Upper lobe of right lung (tissue), 1 donor: ENCODE measurements around the gene CANT1. TPM values are rescaled to one million over a fixed set of nuclear protein-coding genes. Genes with fewer than 3 reads are reported as not detected.

Experiments used
- ATAC-seq: fragments of 200-7000 bp; cut with Tn5 transposase; one replicate; pipeline ENCODE4 v1.9.1; 2020; ENCODE audit warnings: mild to moderate bottlenecking, moderate library complexity
- DNase-seq: peaks from one replicate; pipeline ENCODE4 v3.0.0-alpha.2; 2020
- H3K27ac ChIP-seq: fragments of 200-600 bp; one replicate; pipeline ENCODE4 v1.8.0; 2022
- H3K27me3 ChIP-seq: fragments of 200-600 bp; one replicate; pipeline ENCODE4 v1.8.0; 2022; ENCODE audit warnings: mild to moderate bottlenecking
- H3K36me3 ChIP-seq: fragments of 200-600 bp; one replicate; pipeline ENCODE4 v1.8.0; 2022
- H3K4me1 ChIP-seq: fragments of 200-600 bp; one replicate; pipeline ENCODE4 v1.8.0; 2022
- H3K4me3 ChIP-seq: fragments of 200-600 bp; one replicate; pipeline ENCODE4 v1.8.0; 2022; ENCODE audit warnings: mild to moderate bottlenecking
- H3K9me3 ChIP-seq: fragments of 200-600 bp; one replicate; pipeline ENCODE4 v1.8.0; 2022
- intact Hi-C: fragments of 100-400 bp; cut with DNase I; formaldehyde crosslinking; loops from one replicate; pipeline ENCODE4 v1.11.0; 2022
- total RNA-seq: library from RNA; stranded (reverse); fragmentation: NEBNext Ultra II Directional; extraction: Animal tissue kit (Norgen Biotek cat#: 25700); gene quantifications from one replicate; pipeline ENCODE4 v1.2.1, GENCODE V29; 2021
- TF ChIP-seq, protein P1 (sequence below): fragments of 200-600 bp; IDR thresholded peaks from one replicate; pipeline ENCODE4 v1.8.0; 2022; ENCODE audit warnings: antibody characterized with exemption
- donor health status: DM: no; HTN: yes; CAD: no; lungs with severe emphysema.

The CANT1 gene
- total RNA-seq, 1 donor from 2014 or later: 59.6 TPM

DNA sequence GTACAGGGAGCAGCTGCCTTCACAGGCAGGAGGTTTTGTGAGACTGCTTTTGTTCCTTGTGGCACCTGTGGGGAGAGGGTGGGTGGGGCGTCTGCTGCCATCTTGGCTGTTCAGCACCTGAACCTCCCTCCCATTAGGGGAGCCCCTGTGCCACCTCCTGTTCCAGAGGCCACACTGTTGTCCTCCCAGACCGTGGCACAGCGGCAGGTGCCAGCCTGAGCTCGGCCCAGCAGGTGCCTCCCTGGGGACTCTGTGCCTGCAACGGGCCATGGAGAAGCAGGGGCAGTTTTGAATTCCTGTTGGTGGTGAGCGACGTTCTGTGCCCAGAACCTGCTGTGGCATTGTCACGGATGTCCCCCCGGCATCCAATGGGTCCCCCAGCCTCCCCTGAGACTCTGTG is 39.7 kb downstream of the CANT1 start:
- intact Hi-C loops: loop anchor here (5.0 kb wide), 1 partner anchor 108 kb away; no protein-coding TSS in a partner anchor
- no peak overlapping the region for H3K27ac ChIP-seq
- TF ChIP-seq, protein P1, sequence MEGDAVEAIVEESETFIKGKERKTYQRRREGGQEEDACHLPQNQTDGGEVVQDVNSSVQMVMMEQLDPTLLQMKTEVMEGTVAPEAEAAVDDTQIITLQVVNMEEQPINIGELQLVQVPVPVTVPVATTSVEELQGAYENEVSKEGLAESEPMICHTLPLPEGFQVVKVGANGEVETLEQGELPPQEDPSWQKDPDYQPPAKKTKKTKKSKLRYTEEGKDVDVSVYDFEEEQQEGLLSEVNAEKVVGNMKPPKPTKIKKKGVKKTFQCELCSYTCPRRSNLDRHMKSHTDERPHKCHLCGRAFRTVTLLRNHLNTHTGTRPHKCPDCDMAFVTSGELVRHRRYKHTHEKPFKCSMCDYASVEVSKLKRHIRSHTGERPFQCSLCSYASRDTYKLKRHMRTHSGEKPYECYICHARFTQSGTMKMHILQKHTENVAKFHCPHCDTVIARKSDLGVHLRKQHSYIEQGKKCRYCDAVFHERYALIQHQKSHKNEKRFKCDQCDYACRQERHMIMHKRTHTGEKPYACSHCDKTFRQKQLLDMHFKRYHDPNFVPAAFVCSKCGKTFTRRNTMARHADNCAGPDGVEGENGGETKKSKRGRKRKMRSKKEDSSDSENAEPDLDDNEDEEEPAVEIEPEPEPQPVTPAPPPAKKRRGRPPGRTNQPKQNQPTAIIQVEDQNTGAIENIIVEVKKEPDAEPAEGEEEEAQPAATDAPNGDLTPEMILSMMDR: no peak
- DNase-seq: no peak
- no peaks in the 10 kb centered on the region for H3K36me3 ChIP-seq
- H3K4me3 ChIP-seq: no peak overlapping the region
- no peaks in the 10 kb centered on the region for H3K9me3 ChIP-seq
- peaks cover 5% of the 10 kb centered on the region for H3K4me1 ChIP-seq
- H3K27me3 ChIP-seq: no peaks in the 10 kb centered on the region
- no peak for ATAC-seq

DNA sequence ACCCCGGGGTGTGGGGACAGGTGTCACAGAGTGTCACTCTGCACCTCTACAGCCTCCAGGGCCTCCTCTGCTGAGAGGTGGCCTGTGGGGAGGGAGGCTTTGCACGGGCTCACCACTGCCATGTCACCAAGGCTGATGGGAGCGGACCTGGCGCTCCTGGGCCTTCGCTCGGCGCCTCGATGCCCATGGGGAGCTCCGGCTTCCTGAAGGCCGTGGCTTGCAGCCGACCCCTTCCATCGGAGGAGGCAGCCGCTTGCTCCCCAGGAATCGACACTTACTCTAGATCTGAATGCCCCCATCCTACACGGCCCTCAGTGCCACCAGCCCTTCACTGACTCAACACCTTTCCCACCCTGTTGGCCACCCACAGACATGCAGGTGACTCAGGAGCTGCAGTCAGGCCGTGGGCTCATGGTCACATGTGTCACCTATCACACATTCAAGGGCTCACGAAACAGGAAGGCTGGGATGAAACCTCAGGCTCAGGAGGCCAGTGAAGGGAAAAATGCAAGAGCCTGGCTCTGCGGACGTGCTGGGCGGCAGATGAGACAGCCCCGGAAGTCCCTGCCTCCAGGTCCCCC is 41.7 kb downstream of the CANT1 start:
- no peaks in the 10 kb centered on the region for H3K36me3 ChIP-seq
- no peaks in the 10 kb centered on the region for H3K27me3 ChIP-seq
- H3K27ac ChIP-seq: no peak overlapping the region
- no peak for ATAC-seq
- intact Hi-C loops: no loop called here
- no peaks in the 10 kb centered on the region for H3K9me3 ChIP-seq
- H3K4me3 ChIP-seq: no peak overlapping the region
- TF ChIP-seq, protein P1: no peak
- DNase-seq: no peak
- no peaks in the 10 kb centered on the region for H3K4me1 ChIP-seq

DNA sequence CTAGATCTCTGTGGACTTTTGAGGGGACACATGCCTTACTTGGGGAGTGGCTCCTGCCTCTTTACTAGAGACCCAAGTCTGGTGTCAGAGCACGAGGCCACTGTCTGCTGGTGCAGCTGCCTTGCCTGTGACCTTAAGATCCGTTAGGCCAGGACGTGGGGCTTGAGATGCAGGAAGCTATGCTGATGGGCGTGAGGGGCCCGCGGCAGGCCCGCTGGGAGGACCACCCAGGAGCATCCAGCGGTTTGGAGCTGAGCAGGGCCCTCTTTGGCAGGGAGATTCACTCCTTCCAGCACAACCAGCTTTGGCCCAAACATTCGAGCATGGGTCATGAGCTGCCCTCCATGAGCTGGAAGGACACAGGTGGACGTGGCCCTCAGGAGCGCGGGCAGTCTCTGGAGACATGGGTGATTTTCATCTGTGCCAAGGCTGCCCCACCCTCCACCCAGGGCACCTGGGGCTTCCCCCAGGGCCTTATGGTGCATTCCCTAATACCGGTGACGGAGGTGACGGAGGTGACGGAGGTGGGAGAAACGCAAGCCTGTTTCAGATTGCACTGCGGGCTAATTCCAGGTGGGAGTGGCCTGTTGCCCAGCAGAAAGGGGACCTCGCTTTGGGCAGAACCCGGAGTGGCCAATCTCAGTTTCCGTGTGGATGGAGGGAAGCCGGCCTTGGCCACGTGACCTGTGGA is 42.5 kb downstream of the CANT1 start:
- H3K4me1 ChIP-seq: no peaks in the 10 kb centered on the region
- TF ChIP-seq, protein P1: no peak
- no peaks in the 10 kb centered on the region for H3K9me3 ChIP-seq
- no peak overlapping the region for H3K27ac ChIP-seq
- DNase-seq: no peak
- no peaks in the 10 kb centered on the region for H3K36me3 ChIP-seq
- H3K27me3 ChIP-seq: no peaks in the 10 kb centered on the region
- no peak overlapping the region for H3K4me3 ChIP-seq
- ATAC-seq: no peak
- intact Hi-C loops: no loop called here

DNA sequence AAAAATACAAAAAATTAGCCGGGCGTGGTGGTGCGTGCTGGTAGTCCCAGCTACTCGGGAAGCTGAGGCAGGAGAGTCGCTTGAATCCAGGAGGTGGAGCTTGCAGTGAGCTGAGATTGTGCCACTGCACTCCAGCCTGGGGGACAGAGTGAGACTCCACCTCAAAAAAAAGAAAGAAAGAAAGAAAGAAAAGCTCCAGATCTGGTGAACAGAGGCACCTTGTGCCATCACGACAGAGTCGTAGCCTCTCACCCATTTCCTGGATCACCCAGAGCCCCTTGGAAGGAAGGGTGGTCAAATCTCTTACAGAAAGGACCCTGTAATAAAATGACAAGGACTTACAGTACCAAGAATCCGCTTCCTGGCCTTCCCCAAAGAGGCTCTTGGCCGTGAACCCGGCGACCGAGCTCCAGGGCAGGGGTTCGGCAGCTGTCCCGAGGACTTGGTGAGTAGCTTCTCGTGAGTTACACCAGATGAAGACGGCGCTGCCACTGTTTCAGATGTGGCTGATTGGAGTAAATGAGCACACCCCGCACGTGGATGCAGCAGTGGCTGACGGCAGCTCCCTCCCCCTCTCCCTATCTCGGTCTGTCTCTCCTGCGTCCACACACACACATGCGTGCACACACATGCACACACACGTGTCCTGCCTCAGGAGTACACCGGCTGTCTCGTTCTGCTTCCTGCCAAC is 43.3 kb downstream of the CANT1 start:
- intact Hi-C loops: no loop called here
- TF ChIP-seq, protein P1: no peak
- Histone ChIP-seq H3K9me3 (no peaks in the 10 kb centered on the region), H3K36me3 (no peaks in the 10 kb centered on the region), H3K27ac (no peak overlapping the region), H3K4me1 (peaks cover 2% of the 10 kb centered on the region), H3K4me3 (no peak overlapping the region), H3K27me3 (no peaks in the 10 kb centered on the region)
- ATAC-seq (no peak), DNase-seq (no peak)

DNA sequence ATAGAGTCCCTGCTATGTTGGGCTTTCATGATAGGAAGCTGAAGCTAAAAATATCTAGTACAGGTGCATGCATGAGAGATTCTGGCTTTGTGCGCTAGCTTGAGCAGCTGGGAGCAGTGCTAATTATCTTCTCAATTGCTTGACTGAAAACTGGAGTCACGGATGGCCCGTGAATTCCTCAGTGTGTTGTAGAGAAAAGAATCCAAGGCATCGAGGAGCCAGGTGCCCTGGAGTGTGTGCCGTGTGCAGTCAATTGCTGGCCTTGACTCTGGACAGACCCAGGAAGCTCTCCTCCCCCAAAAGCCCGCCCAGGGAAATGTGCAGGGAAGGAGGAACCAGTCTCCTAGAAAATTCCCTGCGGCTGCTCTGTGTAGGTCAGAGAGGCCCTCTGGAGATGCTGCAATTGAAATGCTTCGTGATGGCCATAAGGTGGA is 44.1 kb downstream of the CANT1 start:
- ATAC-seq (no peak), DNase-seq (no peak)
- Histone ChIP-seq H3K36me3 (no peaks in the 10 kb centered on the region), H3K9me3 (no peaks in the 10 kb centered on the region), H3K27ac (no peak overlapping the region), H3K27me3 (no peaks in the 10 kb centered on the region), H3K4me3 (no peak overlapping the region), H3K4me1 (peaks cover 3% of the 10 kb centered on the region)
- intact Hi-C loops: no loop called here
- TF ChIP-seq, protein P1: no peak
